K562 treated with DMSO at 1 percent for 4 hours (cell line): ENCODE measurements around the gene PALD1. TPM values are rescaled to one million over a fixed set of nuclear protein-coding genes. Genes with fewer than 3 reads are reported as not detected.

Experiments
- total RNA-seq: library from RNA; unstranded; fragments of 300-600 nt; gene quantifications from 2 replicates; pipeline ENCODE4 v1.2.3, GENCODE V29; 2022; ENCODE audit not compliant: insufficient read depth

PALD1 gene
- total RNA-seq: not detected in 2 replicates

DNA sequence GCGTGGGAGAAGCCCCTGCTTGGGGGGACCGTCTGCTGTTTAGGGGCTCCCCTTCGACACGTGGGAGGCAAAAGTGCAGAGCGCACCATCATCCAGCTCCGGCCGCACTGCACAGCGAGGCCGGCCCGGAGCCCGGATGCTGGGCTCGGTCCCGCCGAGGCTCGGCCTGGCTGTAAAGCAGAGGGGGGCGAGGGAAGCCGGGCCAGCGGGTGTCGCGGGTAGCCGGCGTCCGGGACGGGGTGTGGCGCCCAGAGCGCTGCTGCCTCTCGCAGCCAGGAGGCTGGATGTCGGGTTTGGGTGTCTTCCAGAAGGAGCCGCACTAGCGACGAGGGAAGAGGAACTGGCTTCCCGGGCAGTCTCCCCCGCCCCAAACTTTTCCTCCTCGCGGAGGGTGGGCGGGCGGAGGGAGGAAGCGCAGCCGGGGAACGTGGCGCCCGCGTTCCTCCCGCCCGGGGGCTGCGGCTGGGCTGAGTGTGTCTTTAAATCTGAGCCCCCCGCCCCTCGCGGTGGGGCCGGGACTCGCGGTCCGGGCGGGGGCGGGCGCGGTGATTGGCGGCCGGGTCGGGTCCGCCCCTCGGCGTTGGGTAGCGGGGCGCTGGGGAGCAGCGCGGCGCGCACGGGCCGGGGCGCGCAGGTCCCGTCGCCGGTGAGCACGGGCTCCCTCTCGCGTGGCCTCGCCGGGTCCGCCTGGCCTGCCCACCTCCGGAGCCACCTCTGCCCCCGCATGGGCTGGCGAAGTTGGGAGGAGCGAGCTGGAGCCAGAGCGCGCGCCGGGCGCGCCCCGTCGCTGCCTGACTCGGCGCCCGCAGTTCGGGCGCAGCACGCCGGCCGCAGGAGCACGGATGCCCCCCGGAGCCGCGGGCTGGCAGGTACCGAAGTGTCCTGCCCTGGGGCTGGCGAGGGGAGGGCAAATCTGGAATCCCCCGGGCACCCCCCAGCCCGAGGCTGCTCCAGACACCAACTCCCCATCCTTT lies at the start of gene PALD1:
Gene PALD1 (plus strand): TSS at position 577 of the 974 bp plus-strand sequence. CDS start 47,185 bp downstream, outside the sequence.

DNA sequence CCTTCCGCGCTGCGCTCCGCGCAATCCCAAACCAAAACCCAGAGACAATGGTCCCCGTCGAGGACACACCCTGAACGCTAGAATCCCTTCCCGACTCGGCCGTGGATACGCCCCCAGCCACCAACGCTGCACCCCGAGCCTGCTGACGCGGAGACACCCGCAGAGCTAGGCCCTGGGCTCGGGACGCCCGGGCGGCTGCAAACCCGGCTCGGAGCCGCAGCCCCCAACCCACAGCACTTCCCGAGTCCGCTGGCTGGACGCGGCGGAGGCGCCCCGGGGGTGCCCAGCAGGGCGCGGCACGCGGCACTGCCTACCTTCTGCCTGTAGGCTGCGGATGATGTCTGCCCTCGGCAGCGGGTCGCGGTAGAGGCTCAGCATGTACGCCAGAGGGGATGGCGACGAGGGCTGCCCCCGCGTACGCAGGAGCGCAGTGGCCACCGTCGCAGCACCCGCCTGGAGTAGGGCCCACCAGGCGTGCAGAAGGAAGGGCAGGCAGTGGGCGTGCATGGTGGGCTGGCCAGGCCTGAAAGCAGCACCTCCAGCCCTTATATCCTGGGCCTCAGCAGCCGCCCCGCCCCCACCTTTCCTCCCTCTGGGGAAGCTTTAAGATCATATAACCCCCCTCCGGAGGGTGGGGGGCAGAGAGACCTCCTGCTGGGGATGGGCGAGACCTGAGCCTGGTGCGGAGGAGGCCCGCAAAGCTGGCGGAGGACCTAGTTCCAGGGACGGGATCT lies 37.2 kb upstream of the PALD1 start, which contains the start of gene NODAL:
Gene NODAL (minus strand): TSS at position 521 of the 734 bp plus-strand sequence. CDS start 14 bp downstream, at position 507.

DNA sequence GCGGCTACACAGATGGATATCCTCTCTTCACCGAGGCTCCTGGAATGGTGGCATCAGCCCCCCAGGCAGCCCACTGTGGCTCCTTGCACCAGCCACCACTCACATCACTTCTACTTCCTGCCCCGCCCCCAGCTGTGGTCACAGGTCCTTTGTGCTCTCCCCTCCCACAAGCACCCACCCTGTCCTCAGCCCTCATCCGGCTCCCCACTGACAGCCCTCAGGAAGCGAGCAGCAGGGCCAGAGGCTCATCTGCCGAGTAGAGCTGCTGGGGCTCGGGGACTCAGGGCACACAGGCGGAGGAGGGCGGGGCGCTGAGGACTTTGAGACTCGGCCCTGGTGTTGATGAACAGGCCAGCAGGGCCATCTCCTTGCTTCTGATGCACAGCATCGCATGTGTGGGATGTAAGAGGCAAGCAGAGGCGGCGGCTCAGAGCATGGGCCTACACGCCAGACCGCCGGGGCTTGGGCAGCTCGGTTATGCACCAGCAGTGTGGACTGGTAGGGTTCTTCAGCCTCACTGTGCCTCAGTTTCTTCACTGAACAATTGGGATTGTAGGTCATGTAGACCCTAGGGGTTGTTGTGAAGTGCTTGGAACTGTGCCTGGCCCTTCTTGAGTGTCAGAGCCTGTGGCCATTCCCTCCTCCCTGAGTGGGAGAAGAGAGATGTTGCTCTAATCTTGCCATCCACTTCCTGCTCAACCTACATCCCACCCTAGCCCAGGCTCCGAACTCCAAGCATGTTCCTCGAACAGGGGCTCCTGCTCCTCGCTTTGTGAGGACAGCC lies 124.3 kb downstream of the PALD1 start, which contains the start of gene PRF1:
Gene PRF1 (minus strand): TSS at position 77 of the 784 bp plus-strand sequence. CDS start 1,839 bp downstream, outside the sequence.

Other genes with a start within 250 kb of the PALD1 start
- 245 and 248 TPM in 2 replicates for gene PPA1, start 245.3 kb upstream of the PALD1 start, total RNA-seq
- not detected in 2 replicates for gene NPFFR1, start 194.8 kb upstream of the PALD1 start, total RNA-seq
- gene LRRC20, start 96.1 kb upstream of the PALD1 start, total RNA-seq: 12.6 and 15.7 TPM in 2 replicates
- 46.9 and 56.1 TPM in 2 replicates for gene EIF4EBP2, start 74.6 kb upstream of the PALD1 start, total RNA-seq
- gene NODAL, start 37.1 kb upstream of the PALD1 start, total RNA-seq: not detected in 2 replicates
- gene PRF1, start 124.0 kb downstream of the PALD1 start, total RNA-seq: 4.8 and 14.0 TPM in 2 replicates
- 68.4 and 79.1 TPM in 2 replicates for gene ADAMTS14, start 193.7 kb downstream of the PALD1 start, total RNA-seq